NCI-H2196 (cell line): Measurements from ENCODE around the gene MC4R.
"Not testable (repeated sequence)": the region's sequence is repeated elsewhere in the genome, so short reads cannot be mapped to it uniquely, and the experiment has no call there.

ENCODE experiments used
- DNase-seq: peaks from one replicate; lab custom pipeline; 2025; ENCODE audit not compliant: unreplicated experiment; lab: John Stamatoyannopoulos, UW

Gene MC4R

DNA sequence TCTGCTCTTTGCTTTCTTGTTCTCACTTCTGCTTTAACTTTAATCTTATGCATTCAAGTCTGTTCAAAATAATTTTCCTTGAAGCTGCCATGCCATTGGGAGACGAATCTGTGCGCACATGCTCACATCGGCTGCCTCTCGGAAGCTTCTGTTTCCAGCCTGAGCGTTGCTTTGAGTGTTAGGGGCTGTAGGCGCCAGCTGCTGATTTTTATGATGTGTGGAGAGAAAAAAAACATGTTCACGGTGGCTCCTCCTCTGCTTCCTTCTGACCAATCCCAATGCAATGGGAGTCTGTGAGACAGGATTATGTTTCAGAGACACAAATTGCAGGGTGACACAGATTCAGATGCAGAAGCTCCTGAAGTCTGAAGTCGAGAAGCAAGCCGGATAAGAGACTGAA is at the start of gene MC4R:
Gene MC4R (minus strand): TSS at position 180 of the 400 bp plus-strand sequence. CDS start 426 bp downstream, outside the sequence.
- DNase-seq: peak; percentile 45

- DNase-seq: not testable (repeated sequence)
These were observed 49.7 kb upstream of the MC4R start for GRCh38 chr18:60422306-60422705.

- DNase-seq: no peak
These were observed 49.0 kb upstream of the MC4R start for GRCh38 chr18:60421356-60422118.

DNA sequence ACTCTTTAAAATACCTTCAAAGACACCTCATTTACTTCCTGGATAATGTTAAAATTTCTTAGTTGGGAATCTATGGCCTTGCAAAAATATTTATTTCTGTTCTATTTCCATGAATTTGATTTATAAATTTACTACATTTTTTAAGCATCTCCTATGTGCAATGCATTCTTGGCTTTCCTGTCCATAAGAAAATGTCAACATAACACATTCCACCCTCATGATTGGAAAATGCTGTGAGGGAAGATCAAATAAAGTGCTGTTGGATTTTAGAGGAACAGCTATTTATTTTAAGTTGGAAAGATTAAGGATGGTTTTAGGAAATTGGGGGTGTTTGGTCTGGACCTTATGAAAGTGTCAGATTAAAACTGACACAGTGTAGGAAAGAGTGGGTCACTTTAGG is 45.4 kb upstream of the MC4R start:
- no peak for DNase-seq

DNA sequence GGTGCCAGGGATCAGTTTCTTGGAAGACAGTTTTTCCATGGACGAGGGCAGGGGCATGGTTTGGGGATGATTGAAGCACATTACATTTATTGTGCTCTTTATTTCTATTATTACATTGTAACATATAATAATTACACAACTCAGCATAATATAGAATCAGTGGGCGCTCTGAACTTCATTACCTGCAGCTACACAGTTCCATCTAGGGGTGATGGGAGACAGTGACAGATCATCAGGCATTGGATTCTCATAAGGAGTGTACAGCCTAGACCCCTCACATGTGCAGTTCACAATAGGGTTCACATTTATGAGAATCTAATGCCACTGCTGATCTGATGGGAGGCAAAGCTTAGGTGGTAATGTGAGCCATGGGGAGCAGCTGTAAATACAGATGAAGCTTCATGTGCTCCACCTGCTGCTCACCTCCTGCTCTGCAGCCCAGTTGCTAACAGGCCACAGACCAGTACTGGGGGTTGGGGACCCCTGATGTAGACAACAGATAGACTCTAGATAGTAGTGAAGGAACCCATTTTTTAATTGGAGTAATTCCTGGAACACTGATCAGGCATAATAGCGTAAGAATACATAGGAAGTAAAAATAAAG is 41.5 kb upstream of the MC4R start:
- no peak for DNase-seq

GRCh38 chr18:60411715-60412114 is 39.1 kb upstream of the MC4R start:
- no peak for DNase-seq

DNA sequence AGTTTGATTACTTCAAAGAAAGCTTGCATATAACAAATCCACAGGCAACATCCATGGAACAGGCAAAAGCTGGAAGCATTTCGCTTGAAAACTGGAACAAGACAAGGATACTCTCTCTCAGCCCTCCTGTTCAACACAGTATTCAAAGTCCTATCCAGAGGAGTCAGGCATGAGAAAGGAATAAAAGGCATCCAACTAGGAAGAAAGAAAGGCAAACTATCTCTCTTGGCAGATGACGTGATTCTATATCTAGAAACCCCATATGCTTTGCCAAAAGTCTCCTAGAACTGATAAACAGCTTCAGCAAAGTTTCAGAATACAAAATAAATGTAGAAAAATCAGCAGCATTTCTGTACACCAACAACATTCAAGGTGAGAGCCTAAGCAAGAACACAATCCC is 34.1 kb upstream of the MC4R start:
- DNase-seq: no peak

DNA sequence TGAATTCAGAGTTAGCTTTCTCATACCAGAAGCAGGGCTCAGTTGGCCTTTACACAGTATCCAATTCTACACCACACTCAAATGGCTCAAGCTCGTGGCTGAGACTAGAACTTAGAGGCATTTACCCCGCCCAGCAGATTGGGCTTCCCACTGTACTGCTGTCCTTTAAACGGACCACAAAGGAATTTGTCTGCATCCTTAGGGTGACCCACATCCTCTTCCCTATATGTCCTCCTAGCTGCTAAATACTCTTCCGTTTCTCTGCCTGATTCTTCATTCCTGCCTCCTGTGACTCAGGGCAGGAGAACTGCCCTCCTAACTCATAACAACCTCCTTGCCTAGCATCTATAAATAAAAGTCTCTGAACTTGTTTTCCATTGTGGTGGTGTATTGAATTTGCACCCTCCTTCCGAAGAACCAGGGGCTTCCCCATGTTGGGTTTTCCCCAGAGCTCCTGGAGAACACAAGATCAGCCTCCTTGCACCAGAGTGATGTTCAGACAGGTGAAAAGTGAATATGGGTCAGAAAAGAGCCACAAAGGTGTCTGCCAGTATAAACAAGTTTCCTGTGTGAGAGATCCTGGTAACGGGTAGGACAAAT is 32.0 kb upstream of the MC4R start:
- DNase-seq: no peak

DNA sequence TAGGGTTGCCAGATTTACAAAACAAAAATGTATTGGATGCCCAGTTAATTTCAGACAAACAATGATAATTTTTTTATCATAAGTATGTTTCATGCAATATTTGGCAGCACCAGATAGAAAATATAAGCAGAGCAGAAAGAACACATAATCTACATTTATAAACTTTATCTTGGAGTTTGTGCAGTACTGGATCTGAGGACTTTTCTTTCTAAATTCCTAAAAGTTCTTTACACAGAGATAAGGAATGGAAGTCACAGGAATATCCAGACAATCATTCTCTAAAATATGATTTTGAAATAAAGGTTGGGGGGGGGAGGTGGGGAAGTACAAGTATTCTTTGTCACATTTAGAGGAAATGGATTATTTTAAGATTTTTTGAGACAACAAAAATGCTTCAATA is 28.8 kb upstream of the MC4R start:
- no peak for DNase-seq

- no peak for DNase-seq
These were observed 19.1 kb upstream of the MC4R start for GRCh38 chr18:60391571-60392226.

DNA sequence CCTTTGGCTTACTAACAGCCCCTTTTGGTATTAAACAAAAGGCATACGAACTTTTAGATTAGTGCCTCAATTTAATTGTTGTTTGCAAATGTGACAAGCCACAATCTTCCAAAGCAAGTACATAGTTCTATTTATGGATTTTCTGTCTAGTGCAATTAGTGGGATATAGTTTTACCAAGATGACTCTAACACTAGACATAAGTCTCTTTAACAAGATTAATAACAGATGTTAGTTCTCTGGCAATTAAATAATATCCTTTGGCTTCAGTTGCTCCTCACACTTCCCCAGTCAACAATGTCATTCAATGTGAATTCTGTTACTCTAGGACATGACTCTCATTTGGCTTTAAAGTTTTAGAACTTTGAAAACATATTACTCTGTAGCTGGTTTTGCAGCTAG is 16.7 kb upstream of the MC4R start:
- DNase-seq: no peak

DNA sequence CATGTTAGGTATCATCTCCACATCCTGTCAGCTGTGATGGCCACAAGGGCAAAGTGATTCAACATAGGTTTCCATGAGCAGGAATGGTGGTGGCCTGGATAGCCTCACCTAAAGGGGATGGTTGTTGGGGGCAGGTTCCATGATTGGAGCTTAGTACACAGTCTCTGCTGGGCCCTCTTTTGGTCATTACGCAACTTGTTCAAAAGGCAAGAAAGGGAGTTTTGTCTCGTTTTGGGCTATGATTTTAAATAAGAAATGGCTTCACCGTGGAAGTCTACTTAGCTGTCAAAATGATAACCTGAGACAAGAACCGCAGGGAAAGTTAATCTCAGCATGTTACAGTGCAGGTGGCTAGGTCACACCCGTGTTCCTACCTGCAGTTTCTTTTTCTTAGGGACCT is 13.1 kb upstream of the MC4R start:
- no peak for DNase-seq

DNA sequence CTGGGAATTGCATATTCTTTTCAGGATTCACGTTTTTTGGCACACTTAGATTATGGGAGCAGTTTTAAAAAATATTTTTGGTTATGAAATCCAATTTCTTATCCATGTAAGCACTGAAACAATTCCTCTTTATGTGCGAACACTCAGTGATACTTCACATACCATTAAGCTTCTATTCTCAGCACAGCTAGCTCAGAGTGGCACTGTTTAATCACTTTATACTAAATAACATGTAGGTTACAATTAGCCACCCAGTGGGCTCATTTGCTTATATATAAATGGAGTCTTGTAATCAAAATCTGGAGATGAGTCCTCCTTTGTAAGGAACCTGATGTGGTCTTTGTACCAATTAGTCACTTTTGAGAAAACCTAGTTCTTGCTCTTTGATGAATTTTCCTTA is 11.3 kb upstream of the MC4R start:
- DNase-seq: no peak

- no peak for DNase-seq
These were observed 5.3 kb upstream of the MC4R start for GRCh38 chr18:60377778-60378469.

DNA sequence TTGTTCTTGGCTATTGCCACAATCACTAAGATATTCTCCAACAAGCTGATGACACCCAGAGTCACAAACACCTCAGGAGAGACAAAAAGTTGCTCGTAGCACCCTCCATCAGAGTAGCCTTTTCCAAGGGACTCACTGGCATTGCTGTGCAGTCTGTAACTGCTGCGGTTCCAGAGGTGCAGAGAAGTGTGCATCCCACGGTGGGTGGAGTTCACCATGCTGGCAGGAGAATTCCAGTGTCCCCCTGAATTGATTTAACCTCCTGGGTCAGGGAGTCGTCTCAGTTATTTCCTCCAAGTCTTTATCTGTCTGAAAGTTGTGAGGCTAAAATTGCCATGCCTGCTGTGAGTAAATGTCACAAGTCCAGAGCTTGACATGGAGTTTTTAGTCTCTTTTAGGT is 443 bp downstream of the MC4R start:
- DNase-seq: no peak

GRCh38 chr18:60358516-60358915 is 14.1 kb downstream of the MC4R start:
- no peak for DNase-seq

- DNase-seq: no peak
These were observed 21.6 kb downstream of the MC4R start for GRCh38 chr18:60350941-60351340.

DNA sequence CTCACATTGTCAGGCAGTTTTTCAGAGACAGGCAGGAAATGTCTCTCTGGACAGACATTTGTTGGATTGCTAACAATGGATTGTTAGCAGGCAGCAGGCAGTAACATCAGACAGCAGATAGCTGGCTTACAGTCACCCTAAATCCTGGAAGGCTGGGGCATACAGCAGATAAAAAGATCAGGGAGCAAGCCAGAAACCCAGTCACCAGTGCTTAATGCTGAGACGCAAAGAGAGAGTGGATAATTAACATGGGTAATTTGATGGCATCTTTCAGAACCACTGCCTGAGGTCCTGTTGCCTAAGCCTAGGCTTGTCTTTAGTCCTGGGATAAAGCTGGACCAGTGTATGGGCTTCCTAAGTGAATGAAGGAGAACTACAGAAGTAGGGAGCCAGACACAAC is 22.4 kb downstream of the MC4R start:
- no peak for DNase-seq

DNA sequence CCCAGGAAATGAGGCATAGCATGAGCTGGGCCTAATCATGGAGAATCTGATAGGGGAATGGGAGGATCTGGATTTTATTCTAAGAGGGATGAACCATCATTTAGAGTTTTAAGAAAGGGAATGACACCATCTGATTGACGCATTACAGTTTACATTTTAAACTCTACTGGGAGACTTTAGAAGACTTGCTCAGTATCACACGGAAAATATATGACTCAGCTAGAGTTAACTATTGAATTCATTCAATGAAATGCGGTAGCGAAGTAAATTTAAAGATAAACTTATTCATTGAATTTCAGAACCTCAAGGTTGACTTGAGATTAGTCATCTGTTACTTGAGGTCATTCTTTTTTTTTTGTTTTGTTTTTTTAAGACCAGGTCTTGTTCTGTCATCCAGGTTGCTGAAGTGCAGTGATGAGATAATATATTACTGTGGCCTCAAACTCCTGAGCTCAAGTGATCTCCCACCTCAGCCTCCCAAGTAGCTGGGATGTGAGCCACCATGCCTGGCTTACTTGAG is 25.0 kb downstream of the MC4R start:
- no peak for DNase-seq

- DNase-seq: no peak
These were observed 33.6 kb downstream of the MC4R start for GRCh38 chr18:60339018-60339417.

- no peak for DNase-seq
These were observed 40.7 kb downstream of the MC4R start for GRCh38 chr18:60331890-60332289.
